CD4-positive, alpha-beta T cell (primary cell): ENCODE measurements around the gene EMX2. TPM values are rescaled to one million over a fixed set of nuclear protein-coding genes. Genes with fewer than 3 reads are reported as not detected.

Source experiments
- ATAC-seq: fragments of 200-7000 bp; cut with Tn5 transposase; one replicate; pipeline ENCODE4 v1.10.0; 2022; ENCODE audit warnings: mild to moderate bottlenecking; ENCODE audit not compliant: poor library complexity
- CTCF ChIA-PET: fragments of 350-600 bp; sonication (Branson Sonifier 250); formaldehyde crosslinking; loops from one replicate; lab custom pipeline; 2021; ENCODE audit warnings: antibody characterized with exemption, inconsistent platforms; lab: Charles Lee
- POLR2A ChIA-PET: fragments of 350-600 bp; sonication (Branson Sonifier 250); formaldehyde crosslinking; loops from one replicate; lab custom pipeline; 2021; ENCODE audit warnings: antibody characterized with exemption, inconsistent platforms; lab: Charles Lee
- DNase-seq, 14 experiments: peaks; one replicate each; pipeline ENCODE4 v3.0.0-alpha.2; 2013 to 2020; ENCODE audit warnings: mixed read lengths in 2 of 14
- H3K27ac ChIP-seq, 2 donors: one replicate each; pipeline versions ENCODE4 v1.5.1 to v1.7.0; 2013; ENCODE audit warnings: low read length in 2 of 2, low read depth in 1 of 2, mild to moderate bottlenecking in 1 of 2
- H3K27me3 ChIP-seq, 2 experiments: 1 replicate in 1 of 2; 2 replicates in 1 of 2; pipeline versions ENCODE4 v1.6.1 to v1.7.0; 2013; ENCODE audit warnings: low read length in 2 of 2, control low read depth in 1 of 2, mild to moderate bottlenecking in 1 of 2, moderate library complexity in 1 of 2; ENCODE audit not compliant: insufficient read depth in 2 of 2, control insufficient read depth in 1 of 2
- H3K36me3 ChIP-seq: one replicate; pipeline ENCODE4 v1.6.1; 2013; ENCODE audit warnings: low read length, control low read depth; ENCODE audit not compliant: insufficient read depth
- H3K4me1 ChIP-seq: one replicate; pipeline ENCODE4 v1.6.1; 2013; ENCODE audit warnings: low read length, control low read depth; ENCODE audit not compliant: insufficient read depth
- H3K4me3 ChIP-seq: one replicate; pipeline ENCODE4 v1.5.1; 2013; ENCODE audit warnings: mild to moderate bottlenecking, low read length, moderate library complexity
- H3K9me3 ChIP-seq, 2 experiments: 1 replicate in 1 of 2; 2 replicates in 1 of 2; pipeline versions ENCODE4 v1.6.1 to v1.7.0; 2013; ENCODE audit warnings: low read length in 2 of 2, mild to moderate bottlenecking in 2 of 2, control low read depth in 1 of 2, moderate library complexity in 1 of 2; ENCODE audit not compliant: control insufficient read depth in 1 of 2, insufficient read depth in 1 of 2
- H3K27ac Mint-ChIP-seq: one replicate; pipeline ENCODE4 v1.8.0; 2020; ENCODE audit warnings: mixed read lengths
- H3K27me3 Mint-ChIP-seq: one replicate; pipeline ENCODE4 v1.8.0; 2021; ENCODE audit warnings: mixed read lengths
- H3K36me3 Mint-ChIP-seq: one replicate; pipeline ENCODE4 v1.8.0; 2021; ENCODE audit warnings: low read depth, mixed read lengths
- H3K4me1 Mint-ChIP-seq: one replicate; pipeline ENCODE4 v1.8.0; 2021; ENCODE audit warnings: low read depth, mixed read lengths
- H3K4me3 Mint-ChIP-seq: one replicate; pipeline ENCODE4 v1.8.0; 2020; ENCODE audit warnings: mild to moderate bottlenecking, mixed read lengths
- H3K9me3 Mint-ChIP-seq: one replicate; pipeline ENCODE4 v1.8.0; 2020; ENCODE audit warnings: mixed read lengths
- intact Hi-C, 2 experiments: fragments of 100-400 bp; cut with DNase I in 1 of 2; cut with micrococcal nuclease in 1 of 2; formaldehyde crosslinking; loops; one replicate each; pipeline versions ENCODE4 v1.15.1 to v1.9.0; 2023 to 2025; cut with DNase I, micrococcal nuclease
- total RNA-seq, 174 experiments: library from RNA in 2 of 174; stranded (reverse) in 2 of 174; gene quantifications; one replicate each; pipeline ENCODE4 v1.2.3 and lab custom pipeline; 2021 to 2026
- TF ChIP-seq, protein P1 (sequence below): fragments of 200-600 bp; IDR thresholded peaks from one replicate; pipeline ENCODE4 v1.8.0; 2022; ENCODE audit warnings: antibody characterized with exemption, mild to moderate bottlenecking

The EMX2 gene
- total RNA-seq, 2 experiments from 2014 or later = not detected

DNA sequence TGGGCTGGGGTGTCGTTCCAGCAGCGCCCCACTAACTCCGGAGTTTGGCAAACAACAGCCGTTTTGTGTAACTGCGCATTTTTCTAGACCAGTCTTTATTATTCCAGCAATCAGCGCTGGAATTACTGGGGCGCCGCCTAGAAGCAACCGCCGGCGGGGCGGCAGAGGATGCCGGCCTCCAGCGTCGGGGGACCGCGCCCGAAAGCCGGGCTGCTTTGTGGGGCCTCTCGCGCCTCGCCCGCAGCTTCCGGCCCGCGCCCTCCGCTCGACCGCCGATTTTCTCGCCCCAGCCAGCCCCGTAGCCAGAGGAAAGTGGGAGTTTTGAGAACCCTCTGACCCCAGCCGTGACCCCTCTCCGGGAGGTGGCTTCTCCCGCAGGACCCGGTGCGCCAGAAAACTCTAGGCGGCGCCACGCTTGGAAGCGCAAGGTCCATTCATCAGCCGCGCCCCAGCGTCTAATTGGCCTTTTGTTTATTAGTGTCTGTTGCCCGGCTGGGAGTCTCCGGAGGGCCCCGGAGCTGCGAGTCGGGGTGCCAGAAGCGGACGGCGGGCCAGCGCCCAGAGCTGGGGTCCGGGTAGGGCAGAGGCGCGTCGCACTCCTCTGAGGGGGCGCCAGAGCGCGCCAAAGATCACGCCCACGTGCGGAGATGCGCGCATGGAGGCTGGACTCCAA, 10.7 kb downstream of the EMX2 start:
- Mint-ChIP-seq H3K9me3 (no peaks in the 10 kb centered on the region), H3K4me1 (peaks cover 10% of the 10 kb centered on the region), H3K27ac (no peak overlapping the region), H3K27me3 (peaks cover 89% of the 10 kb centered on the region), H3K4me3 (no peak overlapping the region), H3K36me3 (no peaks in the 10 kb centered on the region)
- ChIA-PET POLR2A (no interaction called here), CTCF (no interaction called here)
- peaks cover 55 to 85% of the 10 kb centered on the region in 2 experiments for H3K27me3 ChIP-seq
- no peaks in the 10 kb centered on the region for H3K36me3 ChIP-seq
- ATAC-seq (no peak), DNase-seq (no peak)
- H3K4me3 ChIP-seq = no peak overlapping the region
- TF ChIP-seq, protein P1, sequence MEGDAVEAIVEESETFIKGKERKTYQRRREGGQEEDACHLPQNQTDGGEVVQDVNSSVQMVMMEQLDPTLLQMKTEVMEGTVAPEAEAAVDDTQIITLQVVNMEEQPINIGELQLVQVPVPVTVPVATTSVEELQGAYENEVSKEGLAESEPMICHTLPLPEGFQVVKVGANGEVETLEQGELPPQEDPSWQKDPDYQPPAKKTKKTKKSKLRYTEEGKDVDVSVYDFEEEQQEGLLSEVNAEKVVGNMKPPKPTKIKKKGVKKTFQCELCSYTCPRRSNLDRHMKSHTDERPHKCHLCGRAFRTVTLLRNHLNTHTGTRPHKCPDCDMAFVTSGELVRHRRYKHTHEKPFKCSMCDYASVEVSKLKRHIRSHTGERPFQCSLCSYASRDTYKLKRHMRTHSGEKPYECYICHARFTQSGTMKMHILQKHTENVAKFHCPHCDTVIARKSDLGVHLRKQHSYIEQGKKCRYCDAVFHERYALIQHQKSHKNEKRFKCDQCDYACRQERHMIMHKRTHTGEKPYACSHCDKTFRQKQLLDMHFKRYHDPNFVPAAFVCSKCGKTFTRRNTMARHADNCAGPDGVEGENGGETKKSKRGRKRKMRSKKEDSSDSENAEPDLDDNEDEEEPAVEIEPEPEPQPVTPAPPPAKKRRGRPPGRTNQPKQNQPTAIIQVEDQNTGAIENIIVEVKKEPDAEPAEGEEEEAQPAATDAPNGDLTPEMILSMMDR = no peak
- H3K27ac ChIP-seq = no peak overlapping the region
- H3K9me3 ChIP-seq = peaks cover 0 to 19% of the 10 kb centered on the region in 2 experiments
- H3K4me1 ChIP-seq = peaks cover 4% of the 10 kb centered on the region
- intact Hi-C loops = no loop called here

DNA sequence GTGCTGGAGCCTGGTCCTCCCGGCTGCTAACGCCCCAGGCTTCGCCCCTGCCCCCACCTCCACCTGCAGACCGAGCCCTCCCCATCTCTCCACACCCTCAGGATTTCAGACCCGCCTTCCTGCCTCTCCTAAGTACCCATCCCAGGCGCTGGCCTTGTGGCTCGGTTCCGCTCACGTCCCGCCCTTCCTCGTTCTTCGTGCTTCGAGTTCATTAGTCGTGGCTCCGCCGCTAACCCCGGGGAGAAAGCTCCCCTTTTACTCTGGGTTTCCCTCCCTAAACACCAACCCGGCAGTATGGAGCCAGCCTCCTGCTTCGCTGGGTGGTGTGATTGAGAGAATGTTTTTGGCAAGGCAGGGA, 11.2 kb downstream of the EMX2 start:
- H3K9me3 ChIP-seq = peaks cover 0 to 19% of the 10 kb centered on the region in 2 experiments
- H3K36me3 ChIP-seq = no peaks in the 10 kb centered on the region
- peaks cover 52 to 80% of the 10 kb centered on the region in 2 experiments for H3K27me3 ChIP-seq
- no peak overlapping the region for H3K4me3 ChIP-seq
- ChIA-PET CTCF (no interaction called here), POLR2A (no interaction called here)
- peaks cover 4% of the 10 kb centered on the region for H3K4me1 ChIP-seq
- TF ChIP-seq, protein P1 = no peak
- Mint-ChIP-seq H3K9me3 (no peaks in the 10 kb centered on the region), H3K27me3 (peaks cover 88% of the 10 kb centered on the region), H3K36me3 (no peaks in the 10 kb centered on the region), H3K4me1 (peaks cover 9% of the 10 kb centered on the region), H3K4me3 (no peak overlapping the region), H3K27ac (no peak overlapping the region)
- intact Hi-C loops = no loop called here
- ATAC-seq (no peak), DNase-seq (no peak)
- H3K27ac ChIP-seq = no peak overlapping the region

DNA sequence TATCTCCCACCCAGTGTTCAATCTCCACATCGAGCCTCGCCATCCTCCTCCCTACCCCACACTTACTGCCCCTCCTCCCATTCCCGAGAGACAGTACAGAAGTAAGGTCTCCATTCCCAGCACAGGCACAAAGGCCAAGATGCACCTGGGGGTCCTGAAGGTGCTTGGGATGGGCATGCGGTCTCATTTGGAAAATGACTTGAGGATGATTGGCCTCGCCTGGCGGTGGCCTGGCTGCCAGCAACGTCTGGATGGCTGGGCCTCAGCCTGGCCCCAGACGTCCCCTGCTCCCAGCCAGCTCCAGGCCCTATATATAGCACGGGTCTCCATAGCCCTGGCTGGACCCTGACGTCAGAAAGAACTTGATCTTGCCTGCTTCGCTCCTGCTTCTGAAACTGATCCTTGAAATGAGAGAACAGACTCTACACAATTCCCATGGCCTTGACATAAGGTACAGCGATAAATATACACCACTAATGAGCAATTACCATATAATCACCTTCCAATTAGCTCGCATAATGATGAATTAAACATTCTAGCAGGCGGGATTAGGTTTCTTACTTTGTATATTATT, 11.8 kb downstream of the EMX2 start:
- no peaks in the 10 kb centered on the region for H3K9me3 Mint-ChIP-seq
- peaks cover 0 to 19% of the 10 kb centered on the region in 2 experiments for H3K9me3 ChIP-seq
- H3K4me3 Mint-ChIP-seq = no peak overlapping the region
- intact Hi-C loops = no loop called here
- peaks cover 53 to 75% of the 10 kb centered on the region in 2 experiments for H3K27me3 ChIP-seq
- ChIA-PET POLR2A (no interaction called here), CTCF (no interaction called here)
- ATAC-seq = no peak
- no peak overlapping the region for H3K27ac ChIP-seq
- H3K27me3 Mint-ChIP-seq = peaks cover 83% of the 10 kb centered on the region
- H3K4me1 ChIP-seq = peaks cover 4% of the 10 kb centered on the region
- no peaks in the 10 kb centered on the region for H3K36me3 Mint-ChIP-seq
- peaks cover 9% of the 10 kb centered on the region for H3K4me1 Mint-ChIP-seq
- no peak overlapping the region for H3K4me3 ChIP-seq
- no peaks in the 10 kb centered on the region for H3K36me3 ChIP-seq
- no peak for DNase-seq
- H3K27ac Mint-ChIP-seq = no peak overlapping the region
- TF ChIP-seq, protein P1 = no peak
